Hematopoietic multipotent progenitor cell treated with erythropoietin and hydrocortisone succinate and interleukin-3 and kit ligand, for 4 days (in vitro differentiated cells): Measurements from ENCODE around the gene PEAK3.

Source experiments
- DNase-seq: peaks from one replicate; pipeline ENCODE4 v3.0.0-alpha.2; 2015

The PEAK3 gene

DNA sequence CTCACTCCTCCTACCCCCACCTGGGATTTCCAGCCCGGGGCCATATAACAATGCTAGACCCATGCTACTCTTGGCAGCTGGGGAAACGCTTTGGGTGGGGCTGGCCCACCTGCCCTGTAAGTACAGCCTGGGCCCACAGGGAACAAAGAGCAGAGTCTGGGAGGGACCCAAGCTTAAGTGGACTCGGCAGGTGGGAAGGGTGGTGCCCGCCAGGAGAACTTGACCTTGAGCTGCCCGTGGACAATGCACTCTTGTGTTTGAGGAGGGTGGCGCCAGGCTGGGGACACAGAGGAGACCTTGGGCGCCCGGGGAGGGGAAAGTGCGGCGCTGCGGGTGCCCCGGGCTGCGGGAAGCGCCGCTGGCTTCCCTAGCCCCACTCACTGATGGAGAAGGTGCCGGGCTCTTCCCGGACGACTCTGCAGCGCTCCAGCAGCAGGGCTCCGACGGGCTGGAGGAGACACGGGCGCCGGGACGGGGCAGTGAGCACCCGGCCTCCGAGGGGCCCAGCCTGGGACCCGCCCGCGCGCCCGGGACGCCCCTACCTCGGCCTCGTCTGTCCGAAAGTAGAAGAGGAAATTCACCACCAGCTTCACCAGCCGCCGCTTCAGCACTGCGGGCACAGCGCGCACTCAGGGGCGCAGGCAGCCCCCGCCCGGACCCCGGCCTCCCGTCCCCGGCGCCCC lies 46.5 kb downstream of the PEAK3 start:
- peak; percentile 44 for DNase-seq

DNA sequence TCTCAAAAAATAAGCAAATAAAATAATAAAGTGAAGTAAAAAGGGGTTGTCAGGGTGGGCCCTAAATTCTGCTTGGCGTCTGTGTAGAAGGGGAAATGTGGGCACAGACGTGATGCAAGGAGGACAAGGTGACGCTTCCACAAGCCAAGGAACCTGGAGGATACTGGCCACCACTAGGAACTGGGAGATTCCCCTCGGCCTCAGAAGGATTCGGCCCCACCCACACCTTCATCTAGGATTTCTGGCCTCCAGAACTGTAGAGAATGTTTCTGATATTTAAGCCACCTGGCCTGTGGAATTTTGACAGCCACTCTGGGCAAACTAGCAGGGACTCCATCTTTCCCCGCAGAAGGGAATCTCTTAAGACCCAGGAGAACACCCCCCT lies 47.0 kb downstream of the PEAK3 start:
- DNase-seq, result no peak

- no peak for DNase-seq
These were observed 48.2 kb downstream of the PEAK3 start for GRCh38 chr19:2233601-2234280.

DNA sequence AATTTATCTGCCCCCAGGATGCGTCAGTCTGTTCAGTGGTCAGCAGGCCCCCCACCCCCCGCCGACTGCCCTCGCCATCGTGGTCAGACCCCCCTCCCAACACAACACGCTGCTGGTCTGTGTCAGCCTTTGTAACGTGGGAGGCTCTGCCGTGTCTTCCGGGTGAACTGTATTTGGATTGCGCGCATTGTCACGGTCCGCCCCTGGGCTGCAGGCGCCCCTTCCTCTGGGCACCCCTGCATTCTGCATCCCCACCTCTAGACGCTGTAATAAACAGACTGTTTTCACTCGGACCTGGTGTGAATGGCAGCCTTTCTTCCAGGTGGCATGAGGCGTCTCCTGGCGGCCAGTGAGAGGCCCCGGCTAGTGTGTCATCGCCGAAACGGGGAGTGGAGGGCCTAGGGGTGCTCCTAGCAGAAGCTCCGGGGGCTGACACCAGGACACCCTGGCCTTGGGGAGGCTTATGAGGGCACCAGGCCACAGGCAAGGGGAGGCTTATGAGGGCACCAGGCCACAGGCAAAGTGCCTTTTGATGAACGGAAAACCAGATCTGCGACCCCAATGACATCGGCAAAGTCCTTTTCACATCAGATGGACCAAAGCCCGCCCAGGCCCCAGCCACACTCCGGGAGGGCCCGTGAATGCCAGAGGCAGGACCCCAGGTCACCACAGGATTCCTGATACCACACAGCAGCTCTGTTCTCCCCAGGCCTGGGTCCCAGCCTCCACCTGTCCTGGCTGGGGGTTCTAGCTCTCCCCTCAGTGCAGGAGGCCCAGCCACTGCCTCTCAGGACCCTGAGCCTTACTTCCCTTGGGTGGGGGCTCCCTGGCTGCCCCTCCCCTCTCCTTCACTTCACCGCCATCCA lies 49.5 kb downstream of the PEAK3 start:
- no peak for DNase-seq

- DNase-seq, result peak; percentile 66
These were observed 50.3 kb downstream of the PEAK3 start for GRCh38 chr19:2231621-2232221.

DNA sequence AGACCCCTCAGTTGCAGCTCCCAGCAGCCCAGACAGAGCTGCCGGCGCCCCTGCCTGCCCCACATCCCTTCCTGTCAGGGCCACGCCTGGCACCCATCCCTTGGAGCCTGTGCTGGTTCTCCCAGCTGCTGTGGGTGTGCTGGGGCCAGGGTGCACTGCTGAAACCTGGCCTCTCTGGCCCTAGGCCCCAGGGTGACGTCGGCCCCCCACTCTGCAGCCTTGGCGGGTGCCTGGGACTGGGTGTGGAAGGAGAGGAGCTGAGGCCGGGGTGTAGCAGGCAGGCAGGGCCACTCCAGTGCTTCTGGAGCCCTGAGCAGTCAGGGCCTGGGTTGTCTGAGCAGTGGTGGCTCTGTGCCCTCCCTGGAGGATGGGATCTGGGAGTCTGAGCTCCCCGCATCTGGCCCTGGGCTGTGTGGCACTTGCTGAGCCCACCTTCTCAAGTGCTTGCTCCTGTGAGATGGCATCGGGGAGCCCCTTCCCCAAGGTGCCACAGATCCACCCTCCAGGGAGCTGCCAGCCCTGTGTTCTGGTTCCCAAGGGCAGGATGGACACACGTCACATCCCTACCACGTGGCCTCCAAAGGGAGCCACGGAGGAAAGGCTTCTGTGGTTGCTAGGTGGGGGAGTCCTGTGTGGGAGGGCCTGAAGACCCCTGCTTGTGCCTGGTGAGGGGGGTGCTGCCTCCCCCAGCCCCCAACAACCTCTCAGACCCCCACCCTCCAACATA lies 51.0 kb downstream of the PEAK3 start:
- no peak for DNase-seq

DNA sequence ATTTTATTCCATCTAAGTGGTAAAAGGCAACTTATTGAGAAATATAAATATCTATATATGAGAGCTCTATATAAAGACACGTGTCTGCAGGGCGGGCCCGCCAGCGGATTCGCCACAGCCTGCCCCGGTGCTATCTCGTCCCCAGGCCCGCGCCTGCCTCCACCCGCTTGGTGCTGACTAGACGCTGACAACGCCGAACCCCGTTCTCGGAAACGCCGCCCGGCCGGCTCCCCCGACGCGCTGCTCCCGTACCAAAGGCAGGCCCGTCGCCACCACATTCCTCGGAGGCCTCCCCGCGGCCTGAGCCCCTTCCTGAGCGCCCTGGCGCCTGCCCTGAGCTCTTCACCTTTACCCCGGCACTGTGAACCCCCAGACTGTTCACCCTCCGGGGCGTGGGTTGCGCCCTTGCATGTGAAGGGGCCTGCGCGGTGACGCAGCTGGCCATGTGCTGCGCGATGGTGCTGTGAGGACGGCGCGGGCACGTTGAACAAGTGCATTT lies 51.9 kb downstream of the PEAK3 start:
- no peak for DNase-seq

- DNase-seq, result peak; percentile 21
These were observed 52.6 kb downstream of the PEAK3 start for GRCh38 chr19:2229103-2230032.

DNA sequence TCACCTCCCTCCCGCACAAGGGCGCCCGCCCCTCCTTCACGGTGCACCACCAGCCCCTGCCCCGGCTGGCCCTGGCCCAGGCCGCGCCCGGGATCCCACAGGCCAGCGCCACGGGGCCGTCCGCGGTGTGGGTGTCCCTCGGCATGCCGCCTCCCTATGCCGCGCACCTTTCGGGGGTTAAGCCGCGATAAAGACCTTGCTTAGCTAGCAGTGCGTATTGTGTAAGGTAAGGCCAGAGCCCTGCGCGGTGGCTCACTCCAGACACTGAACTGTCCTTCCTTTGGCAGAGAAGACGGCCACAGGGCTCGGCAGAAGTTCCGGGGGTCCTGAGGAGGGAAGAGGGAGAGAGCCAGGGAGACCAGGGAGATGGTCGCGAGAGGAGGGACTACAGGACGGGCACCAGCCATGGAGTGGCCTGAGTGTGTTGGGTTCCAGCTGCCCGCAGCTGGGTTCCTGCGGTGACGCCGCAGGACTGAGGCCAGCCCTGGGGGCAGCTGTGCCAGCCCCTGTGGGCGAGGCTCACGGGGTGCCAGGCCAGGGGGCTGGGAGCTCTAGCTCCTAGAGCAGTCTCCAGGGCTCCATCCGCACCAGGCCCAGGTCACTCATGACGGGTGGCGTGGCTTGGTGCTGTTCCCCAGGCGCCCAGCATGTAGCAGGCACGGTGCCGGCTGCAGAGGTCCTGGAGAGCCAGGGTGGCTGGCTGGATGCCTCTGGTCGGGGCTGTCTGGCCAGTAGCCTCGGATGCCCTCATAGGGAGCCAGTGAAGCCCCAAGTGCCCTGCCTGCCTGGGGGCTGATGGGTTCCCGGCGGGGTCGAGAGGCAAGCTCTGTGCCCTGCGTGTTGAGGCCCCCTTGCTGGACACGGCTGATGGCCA lies 53.6 kb downstream of the PEAK3 start:
- DNase-seq, result no peak

DNA sequence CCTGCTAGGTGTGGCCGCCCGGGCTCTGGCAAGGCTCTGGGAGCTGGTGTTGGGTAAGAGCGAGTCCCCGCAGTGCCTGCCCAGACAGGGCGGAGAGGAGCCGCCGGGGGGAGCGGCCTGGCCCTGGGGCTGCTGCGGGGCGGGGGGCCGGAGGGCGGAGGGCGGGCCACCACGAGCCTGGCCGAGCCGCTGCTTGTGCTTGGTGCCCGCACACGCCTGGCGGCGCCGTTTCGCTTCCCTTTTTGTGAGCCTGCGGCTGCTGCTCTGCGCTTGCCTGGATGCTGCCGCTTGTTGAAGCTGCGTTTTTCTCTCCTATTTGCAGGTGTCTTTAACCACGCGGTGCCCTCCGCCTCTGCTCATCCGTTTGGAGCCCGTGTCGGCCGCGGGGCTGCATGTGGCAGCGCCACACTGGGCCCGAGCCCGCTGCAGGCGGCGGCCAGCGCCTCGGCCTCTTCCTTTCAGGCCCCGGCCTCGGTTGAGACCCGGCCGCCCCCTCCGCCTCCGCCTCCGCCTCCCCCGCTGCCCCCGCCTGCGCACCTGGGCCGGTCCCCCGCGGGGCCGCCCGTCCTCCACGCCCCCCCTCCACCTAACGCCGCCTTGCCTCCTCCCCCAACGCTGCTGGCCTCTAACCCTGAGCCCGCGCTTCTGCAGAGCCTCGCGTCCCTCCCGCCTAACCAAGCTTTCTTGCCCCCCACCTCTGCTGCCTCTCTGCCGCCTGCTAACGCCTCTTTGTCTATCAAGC lies 54.4 kb downstream of the PEAK3 start:
- no peak for DNase-seq

GRCh38 chr19:2226840-2227360 lies 55.1 kb downstream of the PEAK3 start:
- DNase-seq, result no peak

GRCh38 chr19:2226051-2226839 lies 55.7 kb downstream of the PEAK3 start:
- no peak for DNase-seq

DNA sequence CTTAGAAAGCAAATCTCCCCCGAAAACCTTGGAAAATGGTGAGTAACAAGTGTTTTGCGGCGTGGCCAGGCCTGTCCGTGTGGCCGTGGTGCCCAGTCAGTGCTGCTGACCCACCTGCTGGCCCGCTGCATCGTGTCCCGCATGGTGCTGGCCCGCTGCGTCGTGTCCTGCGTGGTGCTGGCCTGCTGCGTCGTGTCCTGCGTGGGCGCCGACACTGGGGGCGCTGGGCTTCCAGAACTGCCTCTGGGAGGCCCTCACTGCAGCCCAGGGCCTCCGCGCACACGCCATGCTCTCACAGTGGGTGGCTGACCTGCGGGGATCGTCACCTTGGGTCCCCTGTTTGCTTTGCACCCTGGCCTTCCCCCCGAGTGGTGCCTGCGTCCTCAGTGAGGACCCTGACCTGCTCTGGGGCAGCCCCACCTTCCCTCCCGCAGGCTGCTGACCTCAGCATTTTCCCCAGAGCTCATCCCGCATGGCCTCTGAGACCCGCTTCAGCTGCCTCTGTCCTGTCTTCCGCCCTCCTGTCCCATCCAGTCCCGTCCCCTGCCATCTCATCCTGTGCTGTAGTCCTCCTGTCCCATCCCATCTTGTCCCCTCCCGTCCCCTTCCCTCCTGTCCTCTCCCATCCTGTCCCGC lies 56.4 kb downstream of the PEAK3 start:
- no peak for DNase-seq

- DNase-seq, result no peak
These were observed 57.1 kb downstream of the PEAK3 start for GRCh38 chr19:2224754-2225349.
